HFF-Myc (cell line): ENCODE data around the gene CORO2A.

Source experiments
- DNase-seq: peaks from one replicate; pipeline ENCODE4 v3.0.0-alpha.2; 2011; ENCODE audit warnings: low read depth; ENCODE audit errors: extremely low read depth
- H3K4me3 ChIP-seq: replicated peaks from 2 replicates; pipeline ENCODE4 v1.5.1; 2011; ENCODE audit warnings: low read depth, mild to moderate bottlenecking, control low read depth, low read length
- CTCF ChIP-seq: IDR thresholded peaks from 2 replicates; pipeline ENCODE4 v1.5.1; 2012; ENCODE audit warnings: mild to moderate bottlenecking, low read depth, low read length, control low read depth; ENCODE audit errors: missing control alignments

CORO2A gene

GRCh38 chr9:98192503-98193335 is at the start of gene CORO2A:
Gene CORO2A, minus strand, starts transcription at chr9:98192637. Its CDS starts 34,977 bp downstream, at chr9:98157660.
- DNase-seq, result no peak
- peak; percentile 57 for TF ChIP-seq CTCF
- peak within 1 kb of the TSS; percentile 61 for H3K4me3 ChIP-seq

- DNase-seq, result no peak
- TF ChIP-seq CTCF, result peak; percentile 28
- H3K4me3 ChIP-seq, result no peak overlapping the region
Observed at GRCh38 chr9:98241357-98242300, 49.2 kb upstream of the CORO2A start.

GRCh38 chr9:98240475-98240874 is 48.0 kb upstream of the CORO2A start:
- TF ChIP-seq CTCF, result no peak
- H3K4me3 ChIP-seq, result no peak overlapping the region
- no peak for DNase-seq

- TF ChIP-seq CTCF, result no peak
- no peak overlapping the region for H3K4me3 ChIP-seq
- DNase-seq, result no peak
Observed at GRCh38 chr9:98236901-98237487, 44.6 kb upstream of the CORO2A start.

GRCh38 chr9:98235126-98235525 is 42.7 kb upstream of the CORO2A start:
- no peak for TF ChIP-seq CTCF
- H3K4me3 ChIP-seq, result no peak overlapping the region
- DNase-seq, result no peak

- no peak for DNase-seq
- no peak for TF ChIP-seq CTCF
- no peak overlapping the region for H3K4me3 ChIP-seq
Observed at GRCh38 chr9:98234245-98234825, 41.9 kb upstream of the CORO2A start.
